ENCODE results near the gene DDX31. TPM values are rescaled to one million over a fixed set of nuclear protein-coding genes. Genes with fewer than 3 reads are reported as not detected.

Gene DDX31
- polyA plus RNA-seq, 4 donors, result 10.3 to 20.0 (median 15.9) TPM

GRCh38 chr9:132674485-132674884 lies 4.7 kb upstream of the DDX31 start:
- no peak for DNase-seq (ENCODE audit: low read depth in 4 of 4, low spot score in 3 of 4)

GRCh38 chr9:132673355-132673754 lies 3.6 kb upstream of the DDX31 start:
- no peak for DNase-seq (ENCODE audit: low read depth in 4 of 4, low spot score in 3 of 4)

GRCh38 chr9:132672413-132672690 lies 2.6 kb upstream of the DDX31 start:
- no peak for DNase-seq (ENCODE audit: low read depth in 4 of 4, low spot score in 3 of 4)

GRCh38 chr9:132671620-132672412 lies 2.0 kb upstream of the DDX31 start:
- DNase-seq (ENCODE audit: low read depth in 4 of 4, low spot score in 3 of 4), result no peak

GRCh38 chr9:132670457-132671391 lies 941 bp upstream of the DDX31 start, which contains the start of gene GTF3C4:
TSS of gene GTF3C4 (plus strand) at chr9:132670464. CDS start at chr9:132670599, 135 bp downstream.
- DNase-seq (ENCODE audit: low read depth in 4 of 4, low spot score in 3 of 4), result no peak

GRCh38 chr9:132669319-132669697 lies 475 bp downstream of the DDX31 start:
- DNase-seq (ENCODE audit: low read depth in 4 of 4, low spot score in 3 of 4), result no peak

GRCh38 chr9:132663851-132664250 lies 5.9 kb downstream of the DDX31 start:
- DNase-seq (ENCODE audit: low read depth in 4 of 4, low spot score in 3 of 4), result no peak

- no peak for DNase-seq (ENCODE audit: low read depth in 4 of 4, low spot score in 3 of 4)
Observed at GRCh38 chr9:132663117-132663516, 6.7 kb downstream of the DDX31 start.

GRCh38 chr9:132662152-132662945 lies 7.4 kb downstream of the DDX31 start:
- DNase-seq (ENCODE audit: low read depth in 4 of 4, low spot score in 3 of 4), result no peak

GRCh38 chr9:132656299-132656698 lies 13.5 kb downstream of the DDX31 start:
- no peak for DNase-seq (ENCODE audit: low read depth in 4 of 4, low spot score in 3 of 4)

GRCh38 chr9:132651259-132651658 lies 18.5 kb downstream of the DDX31 start:
- DNase-seq (ENCODE audit: low read depth in 4 of 4, low spot score in 3 of 4), result no peak

GRCh38 chr9:132648685-132649084 lies 21.1 kb downstream of the DDX31 start:
- DNase-seq (ENCODE audit: low read depth in 4 of 4, low spot score in 3 of 4), result no peak

- DNase-seq (ENCODE audit: low read depth in 4 of 4, low spot score in 3 of 4), result no peak
Observed at GRCh38 chr9:132648283-132648682, 21.5 kb downstream of the DDX31 start.

GRCh38 chr9:132647806-132648205 lies 22.0 kb downstream of the DDX31 start:
- no peak for DNase-seq (ENCODE audit: low read depth in 4 of 4, low spot score in 3 of 4)

- no peak for DNase-seq (ENCODE audit: low read depth in 4 of 4, low spot score in 3 of 4)
Observed at GRCh38 chr9:132647355-132647754, 22.4 kb downstream of the DDX31 start.

- DNase-seq (ENCODE audit: low read depth in 4 of 4, low spot score in 3 of 4), result no peak
Observed at GRCh38 chr9:132646726-132647125, 23.1 kb downstream of the DDX31 start.

- no peak for DNase-seq (ENCODE audit: low read depth in 4 of 4, low spot score in 3 of 4)
Observed at GRCh38 chr9:132645711-132646110, 24.1 kb downstream of the DDX31 start.

- no peak for DNase-seq (ENCODE audit: low read depth in 4 of 4, low spot score in 3 of 4)
Observed at GRCh38 chr9:132645306-132645705, 24.5 kb downstream of the DDX31 start.

- no peak for DNase-seq (ENCODE audit: low read depth in 4 of 4, low spot score in 3 of 4)
Observed at GRCh38 chr9:132644251-132644650, 25.5 kb downstream of the DDX31 start.

GRCh38 chr9:132641216-132641615 lies 28.6 kb downstream of the DDX31 start:
- DNase-seq (ENCODE audit: low read depth in 4 of 4, low spot score in 3 of 4), result no peak

- no peak for DNase-seq (ENCODE audit: low read depth in 4 of 4, low spot score in 3 of 4)
Observed at GRCh38 chr9:132639322-132639721, 30.5 kb downstream of the DDX31 start.
